GM12878 (cell line): Measurements from ENCODE around the gene TMEM179B.

Experiments
- EGR1 ChIP-seq, 2 experiments: IDR thresholded peaks; 1 replicate in 1 of 2; 2 replicates in 1 of 2; pipeline ENCODE4 v1.6.1; 2011 to 2012; ENCODE audit warnings: low read depth in 2 of 2, low read length in 2 of 2, borderline replicate concordance in 1 of 2, mild to moderate bottlenecking in 1 of 2, moderate library complexity in 1 of 2
- MYC ChIP-seq: IDR thresholded peaks from 2 replicates; pipeline ENCODE4 v1.6.1; 2011; ENCODE audit warnings: mild to moderate bottlenecking, low read length, moderate library complexity, inconsistent platforms; ENCODE audit not compliant: insufficient read depth, insufficient replicate concordance, insufficient read length, severe bottlenecking
- ZZZ3 ChIP-seq: IDR thresholded peaks from 2 replicates; pipeline ENCODE4 v1.6.1; 2011; ENCODE audit warnings: low read depth; ENCODE audit not compliant: control insufficient read depth, insufficient read length

- no peak for TF ChIP-seq EGR1 (IDR thresholded peaks at IDR 0.05; ENCODE audit: borderline replicate concordance in 1 of 2, low read depth in 2 of 2, low read length in 2 of 2)
- no peak for TF ChIP-seq ZZZ3
- TF ChIP-seq MYC, result no peak
These were observed 32.1 kb upstream of the TMEM179B start for GRCh38 chr11:62755086-62755615.
